HG02970 (cell line): ENCODE data around the gene C1QB.
"Not testable (repeated sequence)": the region's sequence is repeated elsewhere in the genome, so short reads cannot be mapped to it uniquely, and the experiment has no call there.

Experiments used
- ATAC-seq: cut with Tn5 transposase; IDR thresholded peaks from one replicate; pipeline ENCODE4 v1.9.1; 2021; ENCODE audit warnings: mild to moderate bottlenecking, moderate library complexity, moderate number of reproducible peaks; ENCODE audit not compliant: unreplicated experiment, low FRiP score

The C1QB gene

DNA sequence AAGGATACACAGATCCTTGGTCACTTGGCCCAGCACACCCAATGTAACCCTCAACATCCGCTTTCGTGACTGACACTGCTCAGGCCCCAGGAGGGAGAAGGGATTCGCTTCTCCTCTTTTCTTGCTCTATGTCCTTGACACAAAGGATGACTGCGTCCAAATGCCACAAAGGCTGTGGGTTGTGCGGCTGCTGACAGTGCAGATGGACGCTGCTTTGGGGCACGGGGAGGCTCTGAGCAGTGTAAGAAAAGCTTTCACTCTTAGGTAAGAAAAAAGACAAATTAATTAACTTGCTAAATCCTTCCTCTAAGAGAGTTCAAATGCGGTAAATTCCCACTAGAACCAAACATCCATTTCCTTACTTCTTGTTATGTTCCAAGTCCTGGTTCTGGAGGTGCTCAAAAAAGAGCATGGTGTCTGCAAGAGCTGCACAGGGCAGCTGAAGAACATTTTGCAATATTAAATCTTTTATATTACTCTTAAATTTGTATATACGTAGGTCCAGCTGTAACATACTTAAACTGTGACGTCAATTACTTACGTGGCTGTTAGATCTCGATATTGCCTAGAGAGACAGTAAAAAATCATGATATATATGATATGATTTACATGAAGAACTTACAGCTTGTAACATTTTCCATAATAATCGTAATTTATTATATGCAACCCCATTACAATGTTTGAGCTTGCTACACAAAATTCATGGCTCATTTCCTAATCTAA is 38.2 kb downstream of the C1QB start:
- no peak for ATAC-seq

DNA sequence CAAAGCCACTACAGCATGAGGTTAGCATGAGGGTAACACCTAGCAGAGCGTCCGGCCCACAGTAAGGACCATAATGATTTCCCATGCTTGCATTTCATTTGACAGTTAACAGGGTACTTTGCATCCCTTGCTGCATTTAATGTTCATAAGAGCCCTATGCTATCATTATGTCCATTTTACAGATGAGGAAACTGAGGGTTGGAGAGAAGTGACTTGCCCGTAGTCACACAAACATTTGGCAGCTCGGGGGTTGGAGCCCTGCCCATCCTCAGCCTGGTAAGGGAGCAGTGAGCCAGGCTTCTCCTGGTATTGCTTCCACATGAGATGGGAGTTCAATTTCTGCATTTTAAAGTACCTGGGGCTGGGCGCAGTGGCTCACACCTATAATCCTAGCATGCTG is 41.1 kb downstream of the C1QB start:
- ATAC-seq = no peak

DNA sequence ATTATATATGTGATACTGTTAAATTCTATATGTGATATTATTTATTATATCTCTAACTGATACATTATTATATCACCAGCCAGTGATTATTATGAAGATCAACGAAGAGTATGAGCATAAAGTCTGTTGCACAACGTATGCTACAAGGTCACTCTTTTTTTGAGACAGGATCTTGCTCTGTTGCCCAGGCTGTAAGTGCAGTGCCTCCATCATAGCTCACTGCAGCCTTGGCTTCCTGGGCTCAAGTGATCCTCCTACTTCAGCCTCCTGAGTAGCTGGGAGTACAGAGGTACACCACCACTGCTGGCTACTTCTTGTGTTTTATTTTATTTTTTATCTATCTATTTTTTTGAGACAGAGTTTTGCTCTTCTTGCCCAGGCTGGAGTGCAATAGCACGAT is 43.6 kb downstream of the C1QB start:
- ATAC-seq = no peak

DNA sequence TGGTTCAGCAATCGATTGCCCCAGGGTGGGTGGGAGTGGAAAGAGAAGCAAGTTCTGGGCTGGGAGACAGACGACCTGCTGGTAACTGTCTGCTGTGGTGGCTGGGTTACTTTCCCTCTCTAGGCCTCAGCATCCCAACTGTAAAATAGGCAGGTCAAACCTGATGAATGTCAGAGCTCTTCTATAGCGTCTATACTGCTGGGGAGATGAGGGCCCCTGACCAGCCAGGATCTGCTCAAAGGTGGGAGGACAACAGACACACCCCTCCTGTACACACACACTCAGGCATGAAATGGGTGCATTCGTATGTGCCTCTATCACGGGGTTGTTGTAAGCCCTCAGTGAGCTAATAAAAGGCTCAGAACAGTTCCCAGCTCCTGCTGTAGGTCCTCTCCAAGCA is 44.9 kb downstream of the C1QB start:
- no peak for ATAC-seq

DNA sequence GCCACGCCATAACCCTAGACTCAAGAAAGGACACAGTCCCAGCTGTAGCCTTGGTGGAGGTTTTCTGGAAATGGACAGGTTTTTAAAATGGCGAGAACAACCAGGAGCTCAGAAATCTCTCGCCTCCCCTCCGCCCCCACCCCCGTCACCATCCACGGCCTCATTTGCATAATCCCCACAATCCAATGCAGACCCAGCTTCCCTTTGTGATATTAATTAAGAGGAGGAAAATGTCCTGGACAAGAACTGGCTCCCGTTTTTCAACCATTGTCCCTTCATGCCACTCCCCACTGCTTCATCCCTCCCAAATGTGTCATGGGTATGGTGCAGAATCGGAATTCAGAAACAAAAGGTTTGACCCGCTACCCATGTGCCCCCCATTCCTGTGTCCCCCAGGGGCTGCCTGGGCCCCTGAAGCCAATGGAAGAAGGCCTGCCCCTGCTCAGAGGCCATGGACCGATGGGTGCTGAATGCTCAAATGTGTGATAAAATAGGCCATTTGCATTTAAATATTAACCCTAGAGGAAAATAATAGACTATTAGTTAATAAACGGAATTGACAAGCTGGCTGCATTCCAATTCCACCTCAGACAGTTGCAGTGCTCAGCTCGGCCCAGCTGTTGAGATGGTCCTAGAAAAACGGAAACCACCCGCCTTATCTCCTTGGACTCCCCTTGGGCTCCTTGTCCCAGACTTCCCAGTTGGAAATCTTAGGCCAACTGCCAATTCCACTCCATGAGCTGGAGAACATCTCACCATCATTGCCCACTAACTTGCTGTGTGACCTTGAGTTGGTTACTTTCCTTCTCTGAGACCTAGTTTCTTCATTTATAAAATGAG is 46.9 kb downstream of the C1QB start:
- no peak for ATAC-seq

DNA sequence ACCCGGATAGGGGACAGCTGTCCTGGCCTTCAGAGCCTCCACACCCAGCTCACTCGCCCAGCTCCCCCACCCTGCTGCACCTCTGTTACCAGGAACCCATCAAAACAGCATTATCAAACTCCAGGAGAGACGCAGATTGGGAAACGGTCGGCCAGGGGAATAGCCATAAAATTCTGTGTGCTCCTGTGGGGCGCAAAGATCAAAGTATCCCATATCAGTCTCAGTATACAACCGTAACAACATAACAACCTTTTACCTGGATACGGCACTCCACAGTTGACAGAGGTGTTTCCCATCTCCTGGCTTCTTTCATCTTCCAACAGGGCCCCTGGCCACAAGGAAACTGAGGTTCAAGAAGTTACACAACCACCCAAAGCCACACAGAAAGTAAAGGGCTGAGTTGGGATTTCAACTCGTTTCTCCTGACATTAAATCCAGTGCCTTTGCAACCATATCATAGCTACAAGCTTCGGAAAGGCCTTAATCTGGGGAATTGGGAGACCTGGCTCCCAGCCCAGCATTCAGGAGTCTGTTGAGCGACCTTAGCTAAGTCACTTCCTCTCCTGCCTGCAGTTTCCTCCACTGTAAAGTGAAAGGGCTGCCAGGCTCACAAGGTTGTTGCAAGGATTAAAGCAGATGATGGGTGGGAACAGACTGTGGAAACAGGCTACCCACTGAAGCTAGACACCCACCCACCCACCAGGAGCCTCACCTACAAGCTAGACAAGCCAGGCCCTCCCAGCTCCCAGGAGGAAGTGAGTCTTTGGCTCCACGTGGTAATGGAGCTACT is 49.5 kb downstream of the C1QB start:
- no peak for ATAC-seq

DNA sequence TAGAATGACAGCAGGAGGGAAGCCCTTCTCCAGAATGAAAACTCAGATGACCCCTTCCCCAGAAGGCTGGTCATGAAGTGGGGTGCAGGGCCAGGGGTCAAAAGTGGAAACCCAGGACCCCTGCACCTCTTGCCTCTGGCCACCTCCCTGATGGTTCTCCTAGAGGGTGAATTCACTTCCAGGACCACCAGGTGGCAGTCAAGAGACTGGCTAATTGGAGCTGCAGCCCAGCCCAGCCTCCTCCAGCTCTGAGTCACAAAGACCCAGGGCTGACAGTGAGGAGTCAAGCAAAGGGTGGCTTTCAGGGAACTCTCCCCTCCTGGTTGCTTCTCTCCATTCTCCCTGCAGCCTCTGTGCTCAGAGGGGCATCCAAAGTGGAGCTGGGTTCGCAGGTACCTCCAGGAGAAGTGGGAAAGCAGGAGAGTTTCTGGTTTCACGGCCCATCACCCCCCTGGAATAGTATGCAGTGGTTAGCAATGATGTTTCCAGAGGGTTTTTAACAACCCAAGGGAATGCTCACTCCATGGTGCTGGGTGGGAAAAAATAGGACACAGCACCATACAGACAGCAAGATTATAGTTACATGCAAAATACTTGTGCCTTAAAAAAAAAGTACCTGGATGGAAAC is 51.5 kb downstream of the C1QB start:
- no peak for ATAC-seq

DNA sequence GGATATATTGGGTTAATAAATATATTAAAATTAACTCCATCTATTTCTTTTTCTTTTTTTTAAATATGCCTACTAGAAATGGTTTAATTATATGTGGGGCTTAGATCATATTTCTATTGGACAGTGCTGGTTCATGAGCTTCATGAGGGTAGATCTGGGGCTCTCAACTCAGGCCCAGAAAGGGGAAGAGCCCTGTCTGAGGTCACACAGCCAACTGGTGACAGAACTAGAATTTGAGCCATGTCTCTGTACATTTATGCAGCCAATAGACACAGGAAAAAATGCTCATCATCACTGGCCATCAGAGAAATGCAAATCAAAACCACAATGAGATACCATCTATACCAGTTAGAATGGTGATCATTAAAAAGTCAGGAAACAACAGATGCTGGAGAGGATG is 52.5 kb downstream of the C1QB start:
- ATAC-seq = no peak

DNA sequence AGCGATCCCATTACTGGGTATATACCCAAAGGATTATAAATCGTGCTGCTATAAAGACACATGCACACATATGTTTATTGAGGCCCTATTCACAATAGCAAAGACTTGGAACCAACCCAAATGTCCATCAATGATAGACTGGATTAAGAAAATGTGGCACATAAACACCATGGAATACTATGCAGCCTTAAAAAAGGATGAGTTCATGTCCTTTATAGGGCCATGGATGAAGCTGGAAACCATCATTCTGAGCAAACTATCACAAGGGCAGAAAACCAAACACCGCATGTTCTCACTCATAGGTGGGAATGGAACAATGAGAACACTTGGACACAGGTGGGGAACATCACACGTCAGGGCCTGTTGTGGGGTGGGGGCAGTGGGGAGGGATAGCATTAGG is 53.1 kb downstream of the C1QB start:
- not testable (repeated sequence) for ATAC-seq

DNA sequence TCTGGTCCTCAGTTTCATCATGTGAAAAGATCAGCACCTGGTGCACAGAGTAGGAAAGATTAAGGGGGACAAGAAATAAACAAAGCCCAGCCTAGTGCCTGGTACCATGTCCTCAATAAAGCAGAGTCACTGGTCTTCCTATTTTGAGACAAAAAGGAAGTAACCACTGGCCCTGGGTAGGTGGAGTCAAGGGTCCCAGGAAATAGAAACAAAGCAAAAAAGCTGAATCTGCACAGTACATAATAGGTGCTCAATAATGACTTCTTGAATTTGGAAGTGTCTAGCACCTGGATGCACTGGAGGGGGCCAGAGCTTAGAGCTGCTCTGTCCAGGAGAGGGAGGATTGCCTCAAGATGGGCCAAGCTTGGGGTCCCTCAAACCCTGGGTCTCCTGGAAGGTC is 55.7 kb downstream of the C1QB start:
- ATAC-seq = no peak

DNA sequence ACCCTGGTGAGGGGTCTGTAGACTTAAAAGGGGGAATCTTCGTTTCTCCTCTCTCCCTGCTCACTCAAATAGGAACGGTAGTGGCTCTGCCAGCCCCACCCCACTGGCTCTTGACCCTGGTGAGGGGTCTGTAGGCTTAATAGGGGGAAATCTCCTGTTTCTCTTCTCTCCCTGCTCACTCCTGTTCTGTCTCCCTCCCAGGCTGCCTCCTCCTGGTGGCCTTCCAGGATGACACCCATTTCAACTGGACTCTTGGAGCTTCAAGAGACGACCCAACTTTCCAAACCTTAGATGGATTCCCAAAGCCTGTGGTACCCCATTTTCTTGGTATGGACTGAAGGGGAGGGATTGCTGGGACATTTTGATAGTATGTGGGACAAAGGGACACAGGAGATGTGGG is 56.2 kb downstream of the C1QB start:
- no peak for ATAC-seq

DNA sequence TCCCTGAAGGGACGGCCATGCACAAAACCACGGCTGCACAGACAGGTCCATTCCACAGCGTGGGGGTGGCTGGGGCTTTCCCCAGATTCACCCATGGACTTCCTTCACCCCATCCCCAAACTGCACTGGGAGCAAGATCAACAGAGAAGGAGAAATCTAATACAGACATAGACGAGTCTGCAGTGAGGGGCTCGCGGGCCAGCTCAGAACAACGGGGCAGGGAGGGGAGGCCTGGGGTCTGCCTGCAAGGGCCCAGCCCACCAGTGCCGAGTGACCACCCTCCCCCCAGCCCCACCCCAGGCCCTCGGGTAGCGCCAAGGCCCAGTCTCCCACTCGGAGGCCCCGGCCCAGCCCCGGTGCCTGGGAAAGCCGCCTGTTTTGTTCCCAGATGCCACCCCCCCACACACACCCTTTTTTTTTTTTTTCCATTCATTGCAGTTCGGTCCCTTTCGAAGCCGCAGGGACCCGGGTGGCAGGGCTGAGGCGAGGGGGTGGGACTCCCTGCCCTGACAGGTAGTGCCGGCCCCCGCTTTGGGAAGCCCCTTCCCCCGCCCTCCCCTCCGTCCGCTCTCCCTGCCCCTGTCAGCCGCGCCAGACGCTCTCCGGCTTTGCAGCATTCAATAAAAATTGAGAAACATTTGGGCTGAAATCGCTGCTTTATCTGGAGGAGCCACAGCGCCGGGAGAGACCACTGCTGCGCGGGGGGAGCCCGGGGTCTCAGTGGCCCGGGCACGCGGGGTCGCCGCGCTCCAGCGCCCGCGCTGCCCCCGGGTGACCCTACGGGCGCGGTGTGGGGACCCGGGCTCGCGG is 57.1 kb downstream of the C1QB start:
- ATAC-seq = no peak

DNA sequence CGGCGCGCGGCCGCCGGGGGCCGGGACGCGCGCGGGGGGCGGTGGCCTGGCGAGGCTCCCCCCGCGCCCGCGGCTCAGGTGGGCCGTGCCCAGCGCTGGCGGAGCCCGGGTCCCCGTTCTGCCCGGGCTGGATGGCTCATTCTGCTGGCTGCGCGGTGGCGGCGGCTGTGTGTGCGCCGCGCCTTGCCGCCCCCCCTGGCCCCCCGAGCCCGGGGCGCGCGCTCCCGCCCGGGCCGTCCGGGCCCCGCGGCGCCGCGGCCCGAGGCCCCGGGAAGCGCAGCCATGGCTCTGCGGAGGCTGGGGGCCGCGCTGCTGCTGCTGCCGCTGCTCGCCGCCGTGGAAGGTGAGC is 57.6 kb downstream of the C1QB start, which contains the start of gene EPHB2:
TSS of gene EPHB2 (plus strand) at position 139 of the 349 bp plus-strand sequence. CDS start at position 283, 144 bp downstream.
- ATAC-seq = no peak

DNA sequence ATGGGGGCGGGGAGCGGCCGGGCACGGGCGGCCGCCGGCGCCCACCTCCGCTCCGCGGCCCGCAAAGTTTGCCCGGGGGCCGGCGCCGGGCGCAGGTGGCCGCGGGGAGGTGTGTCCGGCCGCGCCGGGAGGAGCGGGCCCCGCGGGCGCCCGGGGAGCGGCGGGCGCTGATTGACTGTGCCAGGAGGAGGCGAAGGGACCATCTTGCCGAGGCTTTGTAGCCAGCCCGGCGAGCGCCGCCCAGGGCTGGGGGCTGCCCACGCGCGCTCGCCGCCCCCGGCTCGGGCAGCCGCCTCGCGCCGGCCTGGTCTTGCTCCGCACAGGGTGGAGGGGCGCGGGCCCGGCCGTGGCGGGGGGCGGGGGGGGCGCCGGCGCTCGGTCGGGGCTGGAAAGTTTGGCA is 58.0 kb downstream of the C1QB start:
- no peak for ATAC-seq
